T-helper 9 cell (primary cell): ENCODE results near the gene GMPPB.

Experiments used
- DNase-seq: peaks from one replicate; pipeline ENCODE4 v3.0.0-alpha.2; 2020

The GMPPB gene

DNA sequence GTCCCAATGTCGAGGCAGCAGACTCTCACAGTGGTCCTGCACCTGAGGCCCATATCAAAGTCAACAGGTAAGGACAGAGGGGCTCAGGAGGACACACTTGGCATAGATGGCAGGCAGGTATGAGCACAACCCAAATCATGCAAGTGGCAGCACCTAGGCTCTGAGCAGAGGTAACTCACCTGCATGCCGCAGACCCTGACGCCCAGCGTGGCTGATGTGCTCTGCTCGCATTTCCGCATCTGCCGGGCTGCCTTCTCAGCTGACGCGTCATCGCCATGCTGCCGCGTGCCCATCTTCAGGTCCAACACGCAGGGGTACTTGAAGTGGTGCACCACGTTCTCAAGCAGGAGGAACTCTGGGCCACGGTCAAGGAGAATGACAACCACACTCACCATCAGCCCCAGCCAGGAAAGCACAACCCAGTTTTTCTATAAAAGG lies 4.2 kb upstream of the GMPPB start:
- no peak for DNase-seq

DNA sequence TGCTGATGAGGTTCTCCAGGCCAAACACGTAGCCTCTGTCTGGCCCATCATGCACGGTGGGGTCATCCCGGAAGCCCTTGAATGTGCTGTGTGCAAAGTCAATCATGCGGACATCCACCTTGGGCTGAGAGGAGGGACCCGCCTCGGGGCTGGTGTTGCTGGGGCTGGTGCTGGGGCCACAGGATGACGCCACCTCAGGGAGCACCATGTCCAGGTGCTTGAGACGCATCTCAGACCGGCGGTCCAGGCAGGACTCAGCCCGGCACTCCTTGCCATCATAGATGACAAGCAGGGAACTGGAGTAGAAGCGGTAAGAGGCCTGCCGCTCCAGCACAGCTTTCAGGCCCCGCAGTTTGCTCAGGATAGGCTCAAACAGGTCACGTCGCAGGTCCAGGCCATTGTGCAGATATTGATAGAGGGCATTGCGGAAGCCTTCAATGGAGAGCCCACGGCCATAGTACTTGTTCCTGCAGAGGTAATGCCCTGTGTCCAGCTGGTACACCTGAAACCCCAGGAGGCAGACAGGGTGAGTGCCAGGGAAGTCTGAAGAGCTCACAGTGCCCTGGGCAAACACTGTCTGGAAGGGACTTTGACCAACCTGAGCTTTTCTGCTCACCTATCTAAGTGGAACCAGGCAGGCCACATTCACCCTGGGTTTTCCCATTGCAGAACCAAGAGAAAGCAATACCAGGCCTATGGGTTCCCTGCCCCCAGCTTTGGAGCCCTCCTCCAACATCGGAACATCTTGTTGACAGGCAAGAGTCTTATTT lies 3.6 kb upstream of the GMPPB start:
- DNase-seq, result no peak

DNA sequence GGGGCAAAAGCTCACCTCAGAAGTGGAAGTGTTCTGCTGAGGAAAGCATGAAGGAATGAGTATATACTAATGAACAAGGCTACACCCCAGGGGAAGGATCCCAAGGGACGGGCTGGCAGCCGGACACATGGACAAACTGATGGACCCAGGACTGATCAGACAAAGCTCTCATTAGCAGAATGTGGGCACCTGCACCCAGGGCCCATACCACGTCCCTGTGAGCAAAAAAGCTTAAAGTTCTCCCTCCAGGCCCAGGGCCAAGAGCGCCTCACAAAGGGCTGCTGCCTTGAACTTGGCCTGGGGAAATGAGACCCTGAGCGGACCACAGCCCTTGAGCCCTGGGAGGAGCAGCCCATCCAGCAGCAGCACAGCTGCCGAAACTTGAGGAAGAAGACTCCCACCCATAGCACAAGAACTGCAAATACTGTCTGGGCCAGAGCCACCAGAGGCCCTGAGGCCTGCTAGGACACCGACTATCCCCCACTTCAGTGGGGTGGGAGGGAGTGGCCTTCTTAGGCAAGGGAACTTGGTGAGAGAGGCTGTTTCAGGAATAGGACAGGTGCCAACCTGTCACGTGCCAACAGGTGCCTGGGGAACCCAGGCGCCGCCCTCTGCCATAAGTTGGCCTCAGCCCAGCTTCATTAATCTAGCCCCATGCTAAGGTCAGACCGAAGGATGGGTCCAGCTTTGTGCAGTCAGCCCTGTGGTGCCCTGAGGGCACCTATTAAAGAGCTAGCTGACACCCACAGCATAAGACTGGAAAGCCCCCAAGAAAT lies 2.3 kb upstream of the GMPPB start:
- no peak for DNase-seq

DNA sequence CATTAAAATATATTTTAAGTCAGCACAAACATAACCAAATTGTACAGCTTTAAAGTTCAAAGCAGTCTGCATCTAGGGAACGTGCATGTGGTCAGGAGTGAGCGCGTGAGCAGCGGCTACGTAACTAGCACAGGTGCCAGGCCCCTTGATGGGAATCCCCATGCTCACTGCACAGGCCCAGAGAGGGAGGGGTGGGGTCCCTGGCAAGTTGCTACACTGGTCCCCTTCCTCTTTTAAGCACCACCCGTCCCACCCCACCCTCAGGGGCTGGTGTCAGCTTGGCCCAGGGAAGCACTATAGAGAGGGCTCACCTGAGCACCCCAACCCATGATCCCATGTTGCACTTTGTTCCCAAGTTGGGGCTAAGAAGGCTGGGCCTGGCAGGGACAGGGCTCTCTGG lies 835 bp upstream of the GMPPB start:
- peak; percentile 25 for DNase-seq

DNA sequence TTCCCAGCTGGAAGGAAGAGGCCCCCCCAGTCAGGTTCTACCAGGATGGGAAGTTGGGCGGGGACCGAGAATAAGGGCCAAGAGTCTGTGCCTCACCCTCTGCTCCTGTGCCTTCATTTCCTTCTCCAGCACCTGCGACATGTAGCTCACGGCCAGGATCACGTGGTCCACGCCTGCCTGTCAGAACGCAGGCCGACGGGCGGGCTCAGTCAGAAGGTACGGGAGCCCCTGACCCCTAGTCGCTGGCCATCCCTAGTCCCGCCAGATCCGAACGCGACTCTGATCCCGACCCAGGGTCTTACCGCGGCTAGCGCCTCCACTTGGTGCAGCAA lies 489 bp downstream of the GMPPB start:
- peak; percentile 54 for DNase-seq

DNA sequence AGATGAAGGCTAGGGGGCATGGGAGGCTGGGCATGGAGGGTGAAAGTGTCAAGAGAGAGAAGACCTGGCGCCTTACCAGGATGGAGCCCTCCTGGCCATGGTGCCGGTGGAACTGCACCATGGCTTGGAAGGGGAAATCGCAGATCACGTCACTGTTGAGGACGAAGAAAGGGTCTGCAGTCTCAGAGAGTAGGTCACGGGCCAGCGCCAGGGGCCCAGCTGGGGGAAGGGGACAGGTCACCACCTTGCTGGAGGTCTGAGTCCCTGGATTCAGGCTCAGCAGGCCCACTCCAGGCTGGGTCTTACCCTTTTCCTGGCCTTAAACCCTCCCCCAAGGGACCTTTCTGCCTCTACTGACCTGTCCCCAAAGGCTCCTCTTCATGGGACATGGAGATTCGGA lies 855 bp downstream of the GMPPB start:
- no peak for DNase-seq

DNA sequence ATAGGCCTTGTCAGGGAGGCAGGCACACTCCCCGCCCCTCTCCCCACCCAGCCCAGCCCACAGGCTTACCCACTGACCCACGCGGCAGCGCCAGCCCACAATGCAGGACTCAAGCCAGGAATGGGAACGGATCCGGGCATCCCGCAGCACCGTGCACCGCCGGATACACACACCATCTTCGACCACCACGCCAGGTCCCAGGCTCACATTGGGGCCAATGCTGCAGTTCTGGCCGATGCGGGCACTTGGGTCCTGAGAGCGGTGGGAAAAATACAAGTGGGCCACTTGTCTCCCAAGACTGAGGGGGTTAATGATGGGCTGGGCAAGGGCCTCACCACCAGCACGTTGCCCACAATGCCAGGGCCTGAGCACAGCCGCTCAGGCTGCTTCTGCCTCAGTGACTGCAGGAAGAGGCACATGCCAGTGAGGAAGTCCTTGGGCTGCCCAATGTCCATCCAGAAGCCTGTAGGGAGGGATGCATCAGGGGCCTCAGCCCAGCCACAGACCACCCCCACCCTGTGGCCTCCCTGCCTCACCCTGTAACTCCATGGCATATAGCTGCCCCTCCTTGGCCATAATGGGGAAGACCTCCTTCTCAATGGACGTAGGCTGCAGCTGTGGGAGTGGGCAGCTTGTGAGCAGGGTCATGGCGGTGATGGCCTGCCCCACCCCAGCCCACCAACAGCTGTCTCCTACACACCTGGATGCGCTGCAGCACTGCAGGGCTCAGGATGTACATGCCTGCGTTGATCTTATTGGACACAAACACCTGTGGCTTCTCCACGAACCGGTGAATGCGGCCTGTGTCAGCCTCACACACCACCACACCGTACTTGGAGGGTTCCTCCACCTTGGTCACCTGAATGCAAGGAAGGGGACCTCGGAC lies 1.6 kb downstream of the GMPPB start:
- no peak for DNase-seq

DNA sequence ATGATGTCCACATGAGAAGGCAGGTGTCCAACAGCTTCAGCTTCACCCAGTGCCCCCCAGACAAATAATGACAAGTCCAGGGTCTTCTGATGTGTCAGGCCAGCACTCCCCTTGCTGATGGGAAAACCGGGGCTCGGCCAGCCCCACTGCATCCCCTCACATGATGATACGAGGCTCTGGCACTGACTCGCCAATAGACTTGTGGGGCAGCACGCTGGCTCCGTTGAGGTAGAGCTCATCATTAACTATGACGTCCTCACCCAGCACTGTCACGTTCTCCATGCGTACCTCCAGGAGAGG lies 2.2 kb downstream of the GMPPB start:
- DNase-seq, result no peak

DNA sequence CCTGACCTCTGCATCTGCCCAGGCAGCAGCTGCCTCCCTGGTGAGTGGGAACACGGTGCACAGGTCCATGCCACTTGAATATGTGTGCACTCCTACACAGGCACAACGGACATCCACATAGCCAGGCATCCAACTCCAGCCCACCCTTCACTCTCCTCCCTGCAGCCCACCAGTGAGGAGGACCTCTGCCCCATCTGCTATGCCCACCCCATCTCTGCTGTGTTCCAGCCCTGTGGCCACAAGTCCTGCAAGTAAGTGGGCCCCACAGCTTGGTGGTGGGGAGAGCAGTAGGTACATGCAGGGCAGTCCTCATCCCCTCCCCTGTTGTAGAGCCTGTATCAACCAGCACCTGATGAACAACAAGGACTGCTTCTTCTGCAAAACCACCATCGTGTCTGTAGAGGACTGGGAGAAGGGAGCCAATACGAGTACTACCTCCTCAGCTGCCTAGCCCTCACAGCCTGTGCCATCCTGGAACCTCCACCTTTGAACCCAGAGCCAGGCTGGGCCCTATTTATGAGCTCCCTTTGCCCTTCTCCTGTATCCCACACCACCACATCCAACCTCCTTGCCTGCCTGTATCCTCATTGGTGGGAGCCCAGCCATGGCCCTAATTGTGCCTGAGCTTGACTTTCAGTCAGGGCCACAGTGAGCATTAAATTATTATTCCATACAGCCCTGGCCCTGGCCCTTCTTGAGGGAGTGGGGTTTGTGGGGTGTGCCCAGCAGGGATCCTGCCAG lies 2.7 kb downstream of the GMPPB start:
- no peak for DNase-seq

DNA sequence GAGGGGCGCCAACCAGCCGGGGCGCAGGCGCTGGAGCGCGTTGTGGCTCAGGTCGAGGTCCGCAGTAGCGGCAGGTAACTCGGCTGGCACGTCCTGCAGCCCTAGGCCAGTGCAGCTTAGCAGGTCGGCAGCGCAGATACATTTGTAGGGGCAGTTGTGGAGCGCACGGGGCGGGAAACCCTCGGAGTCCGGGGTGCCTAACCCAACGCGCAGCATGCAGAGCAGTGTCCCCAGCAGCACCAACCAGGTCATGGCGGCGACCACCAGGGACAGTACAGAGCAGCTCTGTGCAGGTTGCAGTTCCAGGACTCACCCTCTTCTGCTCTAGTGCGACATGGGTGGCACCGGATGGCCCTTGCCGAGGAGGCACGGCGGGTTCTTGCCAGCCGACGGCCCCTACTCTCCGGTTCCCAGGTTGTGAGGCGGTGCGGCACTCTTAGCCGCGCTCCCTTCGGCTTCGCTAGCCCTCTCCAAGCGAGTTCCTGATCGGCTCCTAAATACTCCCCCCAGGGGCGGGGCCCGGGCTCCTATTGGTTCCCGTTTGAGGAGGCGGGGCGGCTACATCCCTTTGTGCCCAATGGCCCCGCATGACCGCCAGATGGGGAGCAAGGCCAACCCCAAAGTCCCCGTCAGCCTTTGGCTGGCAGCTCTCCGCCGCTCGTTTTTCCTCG lies 4.4 kb downstream of the GMPPB start, which contains the start of gene AMIGO3:
Gene AMIGO3, minus strand, starts transcription at position 471 of the 671 bp plus-strand sequence. Its CDS starts 219 bp downstream, at position 252.
- DNase-seq, result peak; percentile 87

DNA sequence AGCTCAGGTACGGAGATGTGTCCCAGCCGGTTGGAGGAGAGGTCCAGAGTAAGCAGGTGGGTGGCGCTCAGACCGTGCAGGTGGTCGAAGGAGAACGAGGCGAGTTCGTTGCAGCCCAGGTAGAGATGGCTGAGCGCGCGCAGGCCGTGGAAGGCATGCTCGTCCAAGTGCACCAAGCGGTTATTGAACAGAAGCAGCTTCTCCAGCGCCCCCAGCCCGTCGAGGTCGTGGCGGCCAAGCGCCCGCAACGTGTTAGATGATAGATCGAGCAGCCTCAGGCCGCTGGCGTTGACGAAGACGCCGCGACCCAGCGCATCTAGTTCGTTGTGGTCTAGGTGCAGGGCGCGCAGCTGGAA lies 4.9 kb downstream of the GMPPB start:
- DNase-seq, result no peak

DNA sequence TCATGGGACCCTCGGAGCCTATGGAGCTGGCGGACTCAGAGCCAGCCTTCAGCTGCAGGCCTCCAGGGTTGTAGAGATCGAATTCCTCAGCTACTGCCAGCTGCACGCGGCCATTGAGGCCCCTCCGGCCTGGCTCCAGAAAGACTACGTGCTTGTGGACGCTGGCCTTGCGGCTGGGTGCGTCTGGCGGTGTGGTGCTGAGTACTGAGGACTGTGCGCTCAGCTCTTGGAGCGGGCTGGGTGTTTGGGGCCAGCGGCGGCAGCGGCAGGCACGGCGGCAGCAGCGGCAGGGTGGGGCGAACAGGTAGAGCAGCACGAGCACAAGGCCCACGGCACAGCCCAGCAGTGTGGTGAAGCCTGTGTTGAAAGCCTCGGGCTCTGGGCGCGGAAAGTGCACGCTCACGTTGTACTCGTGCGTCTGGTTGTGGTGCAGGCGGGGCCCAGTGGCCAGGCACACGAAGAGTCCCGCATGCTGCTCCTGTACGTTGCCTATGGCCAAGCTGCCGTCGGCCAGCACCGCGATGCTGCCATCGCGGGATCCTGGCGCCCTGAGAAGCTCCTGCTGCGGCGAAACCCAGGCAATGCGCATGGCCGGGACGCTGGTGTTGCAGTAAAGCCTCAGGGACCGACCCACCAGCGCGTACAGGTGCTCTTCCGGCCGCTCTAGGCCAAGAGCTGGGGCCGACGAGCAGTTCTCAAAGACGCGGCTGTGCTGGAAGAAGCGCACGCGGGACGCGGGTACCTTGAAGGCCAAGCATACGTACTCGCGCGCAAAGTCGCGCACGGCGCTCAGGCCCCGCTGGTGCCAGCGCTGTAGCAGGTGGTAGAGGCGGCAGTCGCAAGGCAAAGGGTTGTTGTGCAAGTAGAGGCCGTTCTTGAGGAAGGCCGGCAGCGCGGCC lies 5.5 kb downstream of the GMPPB start:
- DNase-seq, result no peak

DNA sequence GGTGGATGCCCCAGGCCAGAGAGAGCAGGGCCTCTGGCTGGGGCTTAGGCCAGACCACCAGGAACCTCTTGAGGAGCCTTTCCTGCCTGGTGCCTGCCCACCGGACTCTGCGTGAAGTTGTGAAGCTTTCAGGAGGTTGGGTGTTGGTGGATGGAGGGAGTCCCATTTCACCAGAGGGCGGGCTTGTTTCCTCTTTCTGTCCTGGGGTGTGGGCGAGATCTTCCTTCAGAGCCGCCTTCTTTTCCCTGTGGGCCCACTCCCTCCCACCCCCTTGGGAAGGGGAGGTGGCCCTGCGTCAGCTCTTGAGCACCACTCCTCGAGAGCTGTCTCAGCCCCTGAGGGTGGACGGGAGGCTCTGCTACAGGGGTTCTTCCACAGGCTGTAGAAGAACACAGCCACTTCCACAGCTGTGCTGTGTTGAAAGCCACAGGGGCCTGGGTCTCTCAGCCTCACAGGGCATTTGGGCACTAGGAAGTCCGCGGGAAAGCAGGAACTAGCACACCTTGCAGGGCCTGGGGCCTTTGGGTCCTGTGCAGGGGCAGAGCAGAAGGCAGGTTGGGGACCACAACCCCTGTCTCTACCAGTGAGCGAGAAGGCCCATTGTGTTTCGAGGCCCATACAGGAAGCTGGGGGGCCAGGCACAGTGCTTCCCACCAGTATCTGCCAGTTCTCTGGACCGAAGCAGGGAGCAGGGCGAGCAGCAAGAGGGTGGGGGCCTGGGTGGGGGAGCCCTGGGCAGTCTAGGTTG lies 6.4 kb downstream of the GMPPB start:
- DNase-seq, result no peak

DNA sequence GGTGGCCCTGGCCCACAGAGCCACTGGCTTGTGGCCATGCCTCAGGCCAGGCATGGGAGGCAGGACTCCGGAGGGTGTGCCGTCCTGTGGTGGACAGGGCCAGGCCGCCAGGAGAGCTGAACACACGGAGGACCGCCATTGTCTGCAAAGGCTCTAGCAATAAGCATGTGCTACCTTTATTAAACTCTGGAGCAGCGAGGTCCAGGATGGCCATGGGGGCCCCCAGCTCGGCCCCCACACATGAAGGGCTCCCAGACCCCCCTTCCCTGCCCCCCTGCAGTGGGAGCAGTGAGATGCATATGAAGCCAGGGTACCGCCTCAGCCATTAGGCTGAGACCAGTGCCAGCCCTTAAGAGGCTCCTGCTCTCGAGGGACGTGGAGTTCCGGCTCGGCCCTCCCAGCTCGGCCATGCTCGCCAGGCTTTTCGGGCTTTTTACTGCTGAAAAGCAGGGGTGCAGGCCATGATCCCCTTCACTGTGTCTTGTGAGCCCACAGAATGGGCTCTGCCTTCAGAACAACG lies 7.0 kb downstream of the GMPPB start:
- no peak for DNase-seq

DNA sequence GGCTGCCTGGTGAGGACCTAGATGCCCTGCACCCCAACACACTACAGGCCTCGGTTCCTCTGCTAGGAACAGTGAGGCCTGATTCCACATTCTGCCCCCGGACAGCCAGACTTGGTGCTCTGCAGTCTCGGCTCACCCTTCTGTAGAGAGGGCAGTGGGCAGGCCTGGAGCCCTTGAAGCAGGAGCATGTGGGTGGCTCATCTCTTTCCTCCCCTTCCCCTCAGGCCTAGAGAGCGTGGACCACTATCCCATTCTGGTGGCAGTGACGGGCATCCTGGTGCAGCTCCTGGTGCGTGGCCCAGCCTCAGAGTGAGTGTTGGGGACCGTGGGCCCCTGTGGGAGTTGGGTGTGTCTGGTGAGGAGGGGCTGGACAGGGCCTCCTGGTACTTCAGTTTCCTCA lies 7.6 kb downstream of the GMPPB start:
- no peak for DNase-seq

DNA sequence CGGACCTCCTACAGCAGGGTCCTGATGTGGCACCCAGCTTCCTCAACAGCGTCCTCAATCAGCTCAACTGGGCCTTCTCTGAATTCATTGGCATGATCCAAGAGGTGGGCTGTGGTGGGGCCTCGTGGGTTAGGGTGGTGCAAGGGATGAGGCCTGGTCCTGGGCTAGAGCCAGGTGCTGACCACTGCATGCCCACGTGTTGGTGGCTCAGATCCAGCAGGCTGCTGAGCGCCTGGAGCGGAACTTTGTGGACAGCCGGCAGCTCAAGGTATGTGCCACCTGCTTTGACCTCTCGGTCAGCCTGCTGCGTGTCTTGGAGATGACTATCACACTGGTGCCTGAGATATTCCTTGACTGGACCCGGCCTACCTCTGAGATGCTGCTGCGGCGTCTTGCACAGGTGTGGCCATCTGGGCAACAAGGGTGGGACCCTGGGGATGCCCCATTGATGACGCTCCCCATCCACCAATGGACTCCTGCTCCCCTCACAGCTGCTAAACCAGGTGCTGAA lies 8.1 kb downstream of the GMPPB start:
- no peak for DNase-seq

DNA sequence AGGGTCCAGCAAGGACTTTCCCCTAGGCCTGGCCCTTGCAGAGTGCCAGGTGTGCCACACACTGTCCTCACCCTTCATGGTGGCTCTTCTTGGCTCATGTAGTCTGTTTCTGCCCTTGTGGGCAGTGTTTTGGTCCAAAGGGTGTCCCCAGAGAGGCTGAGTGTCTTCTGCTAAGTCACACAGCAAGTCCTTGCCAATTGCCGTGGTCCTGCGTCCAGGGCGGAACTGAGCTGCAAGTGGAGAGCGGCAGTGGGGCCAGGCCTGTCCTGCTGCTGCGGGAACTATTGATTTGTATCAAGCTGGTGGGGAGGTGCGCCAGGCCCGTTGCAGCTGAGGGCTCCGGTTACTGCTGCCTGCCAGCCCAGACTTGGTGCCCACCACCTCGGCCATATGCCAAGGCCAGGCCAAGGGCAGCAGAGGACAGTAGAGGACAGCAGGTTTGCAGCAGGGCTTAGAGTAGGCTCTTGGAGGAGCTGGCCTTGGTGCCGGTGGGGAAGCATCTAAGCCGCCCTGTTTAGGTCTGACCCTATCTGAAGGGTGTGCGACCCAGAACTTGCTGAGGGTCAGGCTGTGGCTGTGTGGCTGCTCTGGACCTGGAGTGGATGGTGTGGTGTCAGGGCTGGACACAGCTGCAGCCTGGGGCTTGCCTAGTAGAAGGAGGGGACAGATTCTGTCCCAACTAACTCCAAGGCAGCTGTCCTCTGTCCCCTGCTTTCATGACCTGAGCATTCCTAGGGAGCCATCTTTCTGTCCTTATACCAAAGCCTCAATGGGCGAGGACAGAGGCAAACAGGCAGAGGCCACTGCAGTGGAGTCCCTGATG lies 8.8 kb downstream of the GMPPB start:
- DNase-seq, result no peak

DNA sequence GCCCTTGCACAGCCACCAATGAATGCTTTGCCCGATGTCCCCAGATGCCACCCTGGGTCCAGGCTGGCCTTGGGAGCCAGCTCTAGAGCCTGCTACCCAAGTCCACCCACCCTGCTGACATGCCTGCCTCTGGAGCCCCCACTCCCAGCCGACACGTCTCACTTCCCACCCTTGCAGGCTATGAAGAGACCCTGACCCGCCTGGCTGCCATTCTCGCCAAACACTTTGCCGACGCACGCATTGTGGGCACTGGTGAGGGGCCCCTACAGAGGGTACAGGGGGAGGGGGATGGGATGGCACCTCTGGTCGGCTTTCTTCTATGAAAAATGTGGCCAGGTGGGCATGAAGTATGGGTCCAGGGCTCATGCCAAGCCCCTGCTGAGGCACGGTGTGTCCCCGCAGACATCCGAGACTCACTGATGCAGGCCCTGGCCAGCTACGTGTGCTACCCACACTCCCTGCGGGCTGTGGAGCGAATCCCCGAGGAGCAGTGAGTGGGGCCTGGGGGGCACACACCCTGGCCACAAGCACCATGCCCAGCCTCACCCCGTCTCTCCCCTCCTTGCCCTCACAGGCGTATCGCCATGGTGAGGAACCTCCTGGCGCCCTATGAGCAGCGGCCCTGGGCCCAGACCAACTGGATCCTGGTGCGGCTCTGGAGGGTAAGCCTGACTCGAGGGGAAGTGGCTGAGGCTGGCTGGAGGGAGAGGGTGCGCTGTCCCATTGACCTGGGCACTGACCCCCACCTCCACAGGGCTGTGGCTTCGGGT lies 10.2 kb downstream of the GMPPB start:
- no peak for DNase-seq
